DND-41 (cell line): ENCODE measurements around the gene LCN12.

ENCODE experiments used
- ATAC-seq: fragments of 200-7000 bp; cut with Tn5 transposase; 3 replicates; pipeline ENCODE4 v1.9.1; 2021; ENCODE audit warnings: low read depth; ENCODE audit not compliant: insufficient read depth
- DNase-seq: peaks from one replicate; pipeline ENCODE4 v3.0.0-alpha.2; 2020
- H2AFZ ChIP-seq: 2 replicates; pipeline ENCODE4 v1.6.0; 2012; ENCODE audit warnings: low read depth, low read length
- H3K27ac ChIP-seq: 2 replicates; pipeline ENCODE4 v1.5.1; 2012; ENCODE audit warnings: low read length, inconsistent platforms
- H3K27me3 ChIP-seq: fragments of 200-600 bp; sonication (generic); 2 replicates; pipeline ENCODE4 v1.6.0; 2012; ENCODE audit warnings: low read length, mild to moderate bottlenecking, inconsistent platforms; ENCODE audit not compliant: insufficient read depth, poor library complexity
- H3K36me3 ChIP-seq: 2 replicates; pipeline ENCODE4 v1.5.1; 2012; ENCODE audit warnings: low read length, inconsistent platforms; ENCODE audit not compliant: insufficient read depth
- H3K4me1 ChIP-seq: 2 replicates; pipeline ENCODE4 v1.5.1; 2012; ENCODE audit warnings: mild to moderate bottlenecking, low read length; ENCODE audit not compliant: insufficient read depth
- H3K4me2 ChIP-seq: 2 replicates; pipeline ENCODE4 v1.6.0; 2012; ENCODE audit warnings: mild to moderate bottlenecking, moderate library complexity, low read length, inconsistent platforms; ENCODE audit not compliant: insufficient read depth
- H3K4me3 ChIP-seq, 2 experiments: fragments of 200-600 bp in 1 of 2; shearing (Covaris generic) in 1 of 2; 2 replicates each; pipeline ENCODE4 v1.5.1; 2012 to 2016; ENCODE audit warnings: inconsistent platforms in 2 of 2, low read length in 2 of 2, mild to moderate bottlenecking in 2 of 2, low read depth in 1 of 2, moderate library complexity in 1 of 2
- H3K79me2 ChIP-seq: 2 replicates; pipeline ENCODE4 v1.6.0; 2012; ENCODE audit warnings: low read length, inconsistent platforms; ENCODE audit not compliant: insufficient read depth
- H3K9ac ChIP-seq: 2 replicates; pipeline ENCODE4 v1.6.0; 2012; ENCODE audit warnings: low read depth, mild to moderate bottlenecking, inconsistent platforms, low read length, moderate library complexity
- H3K9me3 ChIP-seq: 2 replicates; pipeline ENCODE4 v1.5.1; 2012; ENCODE audit warnings: low read length, moderate library complexity, mild to moderate bottlenecking, inconsistent platforms; ENCODE audit not compliant: insufficient read depth, severe bottlenecking
- H4K20me1 ChIP-seq: 2 replicates; pipeline ENCODE4 v1.6.0; 2012; ENCODE audit warnings: low read length; ENCODE audit not compliant: insufficient read depth
- EZH2 ChIP-seq: IDR thresholded peaks from 3 replicates; pipeline ENCODE4 v1.6.1; 2012; ENCODE audit warnings: borderline replicate concordance, low read depth, mild to moderate bottlenecking, moderate library complexity, low read length, inconsistent platforms; ENCODE audit not compliant: severe bottlenecking
- TF ChIP-seq, protein P1 (sequence below): IDR thresholded peaks from 2 replicates; pipeline ENCODE4 v1.5.1; 2012; ENCODE audit warnings: borderline replicate concordance, low read length, moderate library complexity, mild to moderate bottlenecking; ENCODE audit not compliant: poor library complexity, severe bottlenecking; ENCODE audit errors: extremely low read depth

The LCN12 gene, protein sequence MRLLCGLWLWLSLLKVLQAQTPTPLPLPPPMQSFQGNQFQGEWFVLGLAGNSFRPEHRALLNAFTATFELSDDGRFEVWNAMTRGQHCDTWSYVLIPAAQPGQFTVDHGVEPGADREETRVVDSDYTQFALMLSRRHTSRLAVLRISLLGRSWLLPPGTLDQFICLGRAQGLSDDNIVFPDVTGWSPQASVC

DNA sequence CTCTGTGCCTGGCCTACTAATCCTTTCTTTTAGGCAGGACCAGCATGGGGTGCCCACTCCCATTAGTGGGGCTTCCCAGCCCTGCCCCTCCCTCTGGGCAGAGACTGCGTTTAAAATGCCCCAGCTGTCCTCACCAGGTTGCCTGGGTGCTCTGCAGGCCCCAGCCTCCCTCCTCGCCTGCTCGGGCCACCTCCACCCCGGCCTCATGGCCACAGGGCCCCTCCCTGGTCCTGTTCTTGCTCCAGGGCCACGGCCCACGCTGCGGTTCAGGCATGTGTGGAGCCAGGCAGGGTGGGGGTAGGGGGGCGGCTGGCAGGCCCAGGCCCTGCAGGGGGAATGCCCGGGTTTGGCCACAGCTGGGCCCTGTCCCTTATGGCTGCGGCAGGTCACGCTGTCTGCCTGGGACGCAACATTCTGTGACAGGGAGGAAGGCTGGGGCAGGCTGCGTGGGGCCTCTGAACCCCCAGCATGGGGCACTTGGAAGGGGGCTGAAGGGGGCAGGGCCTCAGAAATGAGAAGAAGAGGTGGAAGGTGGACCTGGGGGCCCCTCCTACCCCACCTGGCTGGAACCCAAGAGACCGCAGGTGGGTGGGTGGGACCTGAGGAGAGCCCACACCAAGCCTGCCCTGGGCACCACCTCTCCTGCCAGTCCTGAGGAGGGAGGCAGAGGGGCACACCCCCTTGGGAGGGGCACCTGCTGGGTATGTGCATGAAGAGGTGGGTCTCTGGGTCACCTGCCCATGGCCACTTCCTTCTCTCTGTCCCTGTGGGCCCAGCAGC lies at the start of gene LCN12:
LCN12 (plus strand) TSS at position 733 of the 780 bp plus-strand sequence. CDS start 55 bp downstream, outside the sequence.
- Histone ChIP-seq H3K9ac (no peak within 1 kb of the TSS), H3K27ac (no peak within 1 kb of the TSS), H4K20me1 (no peaks in the 10 kb centered on the region), H3K79me2 (no peaks in the 10 kb centered on the region), H3K27me3 (no peaks in the 10 kb centered on the region), H3K36me3 (no peaks in the 10 kb centered on the region), H3K4me3 (no peak within 1 kb of the TSS), H3K4me1 (peaks cover 18% of the 10 kb centered on the region), H3K9me3 (no peaks in the 10 kb centered on the region), H2AFZ (no peak within 1 kb of the TSS), H3K4me2 (no peak within 1 kb of the TSS)
- TF ChIP-seq, protein P1, sequence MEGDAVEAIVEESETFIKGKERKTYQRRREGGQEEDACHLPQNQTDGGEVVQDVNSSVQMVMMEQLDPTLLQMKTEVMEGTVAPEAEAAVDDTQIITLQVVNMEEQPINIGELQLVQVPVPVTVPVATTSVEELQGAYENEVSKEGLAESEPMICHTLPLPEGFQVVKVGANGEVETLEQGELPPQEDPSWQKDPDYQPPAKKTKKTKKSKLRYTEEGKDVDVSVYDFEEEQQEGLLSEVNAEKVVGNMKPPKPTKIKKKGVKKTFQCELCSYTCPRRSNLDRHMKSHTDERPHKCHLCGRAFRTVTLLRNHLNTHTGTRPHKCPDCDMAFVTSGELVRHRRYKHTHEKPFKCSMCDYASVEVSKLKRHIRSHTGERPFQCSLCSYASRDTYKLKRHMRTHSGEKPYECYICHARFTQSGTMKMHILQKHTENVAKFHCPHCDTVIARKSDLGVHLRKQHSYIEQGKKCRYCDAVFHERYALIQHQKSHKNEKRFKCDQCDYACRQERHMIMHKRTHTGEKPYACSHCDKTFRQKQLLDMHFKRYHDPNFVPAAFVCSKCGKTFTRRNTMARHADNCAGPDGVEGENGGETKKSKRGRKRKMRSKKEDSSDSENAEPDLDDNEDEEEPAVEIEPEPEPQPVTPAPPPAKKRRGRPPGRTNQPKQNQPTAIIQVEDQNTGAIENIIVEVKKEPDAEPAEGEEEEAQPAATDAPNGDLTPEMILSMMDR = no peak
- no peak for TF ChIP-seq EZH2
- ATAC-seq = no peak
- no peak for DNase-seq

DNA sequence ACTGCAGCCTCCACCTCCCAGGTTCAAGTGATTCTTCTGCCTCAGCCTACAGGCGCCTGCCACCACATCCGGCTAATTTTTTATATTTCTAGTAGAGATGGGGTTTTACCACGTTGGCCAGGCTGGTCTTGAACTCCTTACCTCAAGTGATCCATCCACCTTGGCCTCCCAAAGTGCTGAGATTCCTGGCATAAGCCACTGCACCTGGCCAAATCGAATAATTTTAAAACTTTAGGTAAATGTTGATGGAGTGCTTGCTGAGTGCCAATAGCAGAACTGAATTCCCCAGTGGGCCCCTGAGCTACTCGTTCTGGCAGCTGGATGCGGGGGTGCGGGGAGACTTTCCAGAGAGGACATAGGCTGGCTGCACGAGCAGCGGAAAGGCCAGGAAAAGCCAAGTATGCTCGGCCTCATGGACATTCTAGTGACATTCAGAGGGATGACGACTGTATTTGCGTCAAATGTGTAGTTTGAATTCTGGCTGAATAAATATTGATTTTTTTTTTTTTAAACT lies 49.0 kb upstream of the LCN12 start:
- Histone ChIP-seq H3K79me2 (peaks cover 63% of the 10 kb centered on the region), H3K9ac (no peak overlapping the region)

DNA sequence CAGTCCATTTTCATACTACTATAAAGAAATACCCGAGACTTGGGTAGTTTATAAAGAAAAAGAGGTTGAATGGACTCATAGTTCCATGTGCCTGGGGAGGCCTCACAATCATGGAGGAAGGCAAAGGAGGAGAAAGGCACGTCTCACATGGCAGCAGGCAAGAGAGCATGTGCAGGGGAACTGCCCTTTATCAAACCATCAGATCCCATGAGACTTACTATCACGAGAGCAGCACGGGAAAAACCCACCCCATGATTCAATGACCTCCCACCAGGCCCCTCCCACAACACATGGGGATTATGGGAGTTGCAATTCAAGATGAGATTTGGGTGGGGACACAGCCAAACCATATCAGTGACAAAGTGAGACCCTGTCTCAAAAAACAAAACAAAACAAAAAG lies 45.8 kb upstream of the LCN12 start:
- no peak overlapping the region for H3K9ac ChIP-seq
- H3K4me1 ChIP-seq = no peaks in the 10 kb centered on the region
- no peaks in the 10 kb centered on the region for H3K9me3 ChIP-seq
- H3K27me3 ChIP-seq = no peaks in the 10 kb centered on the region
- ATAC-seq (no peak), DNase-seq (no peak)
- no peak overlapping the region for H2AFZ ChIP-seq
- peaks cover 39% of the 10 kb centered on the region for H3K79me2 ChIP-seq
- H3K4me2 ChIP-seq = no peak overlapping the region
- peaks cover 85% of the 10 kb centered on the region for H3K36me3 ChIP-seq
- H4K20me1 ChIP-seq = peaks cover 40% of the 10 kb centered on the region
- TF ChIP-seq EZH2 = no peak
- TF ChIP-seq, protein P1 = no peak
- no peak overlapping the region for H3K4me3 ChIP-seq
- H3K27ac ChIP-seq = no peak overlapping the region

More for the DNA sequence above, 49.0 kb upstream of the LCN12 start:
- peaks cover 92% of the 10 kb centered on the region for H3K36me3 ChIP-seq
- no peaks in the 10 kb centered on the region for H3K4me1 ChIP-seq
- no peaks in the 10 kb centered on the region for H3K27me3 ChIP-seq
- peaks cover 50% of the 10 kb centered on the region for H4K20me1 ChIP-seq
- H3K4me2 ChIP-seq = no peak overlapping the region
- DNase-seq = no peak
- H3K4me3 ChIP-seq = no peak overlapping the region
- no peak overlapping the region for H3K27ac ChIP-seq
- no peak for TF ChIP-seq EZH2
- TF ChIP-seq, protein P1 = no peak
- ATAC-seq = no peak
- no peaks in the 10 kb centered on the region for H3K9me3 ChIP-seq
- H2AFZ ChIP-seq = no peak overlapping the region
